Large intestine (tissue), 3 donors: Measurements from ENCODE around the gene ZNF207. TPM values are rescaled to one million over a fixed set of nuclear protein-coding genes. Genes with fewer than 3 reads are reported as not detected.

ENCODE experiments used
- DNase-seq, 2 donors: peaks; one replicate each; pipeline versions ENCODE4 v3.0.0 to v3.0.0-alpha.2; 2013
- H3K27ac ChIP-seq: one replicate; pipeline ENCODE4 v1.5.1; 2013; ENCODE audit warnings: low read length
- H3K27me3 ChIP-seq: 2 replicates; pipeline ENCODE4 v1.6.1; 2013; ENCODE audit warnings: low read length; ENCODE audit not compliant: control insufficient read depth, insufficient read depth
- H3K36me3 ChIP-seq: 2 replicates; pipeline ENCODE4 v1.6.1; 2013; ENCODE audit warnings: low read length; ENCODE audit not compliant: control insufficient read depth, insufficient read depth
- H3K4me1 ChIP-seq: one replicate; pipeline ENCODE4 v1.6.1; 2013; ENCODE audit warnings: low read length; ENCODE audit not compliant: control insufficient read depth, insufficient read depth
- H3K4me3 ChIP-seq: one replicate; pipeline ENCODE4 v1.5.1; 2013; ENCODE audit warnings: low read length
- H3K9me3 ChIP-seq: one replicate; pipeline ENCODE4 v1.6.1; 2013; ENCODE audit warnings: mild to moderate bottlenecking, low read depth, low read length, moderate library complexity; ENCODE audit not compliant: control insufficient read depth
- whole genome bisulfite sequencing: methylation state at CpG from one replicate; pipeline ENCODE4 v1.1.5; 2013; ENCODE audit warnings: low lambda C conversion rate; ENCODE audit not compliant: insufficient coverage; 5-methylcytosine and 5-hydroxymethylcytosine counted together
- polyA plus RNA-seq: library from polyadenylated mRNA; unstranded; fragments of 120-200 nt; gene quantifications from one replicate; pipeline ENCODE4 v1.2.1, GENCODE V29; 2013

Gene ZNF207
- polyA plus RNA-seq, 1 donor = 194 TPM

DNA sequence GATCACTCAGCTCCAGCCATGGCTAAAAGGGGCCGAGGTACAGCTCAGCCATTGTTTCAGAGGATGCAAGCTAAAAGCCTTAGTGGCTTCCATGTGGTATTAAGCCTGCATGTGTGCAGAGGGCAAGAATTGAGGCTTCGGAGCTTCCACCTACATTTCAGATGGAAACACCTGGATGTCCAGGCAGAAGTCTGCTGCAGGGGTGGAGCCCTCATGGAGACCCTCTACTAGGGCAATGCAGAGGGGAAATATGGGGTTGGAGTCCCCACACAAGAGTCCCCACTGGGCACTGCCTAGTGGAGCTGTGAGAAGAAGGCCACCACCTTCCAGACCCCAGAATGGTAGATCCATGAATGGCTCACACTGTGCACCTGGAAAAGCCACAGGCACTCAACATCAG, 79.6 kb downstream of the ZNF207 start:
- H3K4me3 ChIP-seq = no peak overlapping the region
- DNase-seq = no peak
- H3K9me3 ChIP-seq = peaks cover 10% of the 10 kb centered on the region
- H3K27me3 ChIP-seq = no peaks in the 10 kb centered on the region
- WGBS = no CpG with 5 or more reads among the region's 2 CpGs
- no peak overlapping the region for H3K27ac ChIP-seq
- H3K36me3 ChIP-seq = no peaks in the 10 kb centered on the region
- no peaks in the 10 kb centered on the region for H3K4me1 ChIP-seq

Other genes starting within 250 kb of the ZNF207 start
- gene RHOT1, start 207.7 kb upstream of the ZNF207 start, polyA plus RNA-seq = 37.9 TPM
- 0.88 TPM for gene RHBDL3, start 84.3 kb upstream of the ZNF207 start, polyA plus RNA-seq
- gene C17orf75, start 8.0 kb upstream of the ZNF207 start, polyA plus RNA-seq = 22.4 TPM
- gene PSMD11, start 94.4 kb downstream of the ZNF207 start, polyA plus RNA-seq = 57.1 TPM
- gene CDK5R1, start 136.8 kb downstream of the ZNF207 start, polyA plus RNA-seq = 3.6 TPM